SHP77 treated with DMSO at 0.1 percent for 48 hours (cell line): ENCODE data around the gene ATP8B4.
A peak's percentile ranks its signal among the peaks of the same experiment; 100 is the strongest.
"Not testable (repeated sequence)": the region's sequence is repeated elsewhere in the genome, so short reads cannot be mapped to it uniquely, and the experiment has no call there.

Source experiments
- DNase-seq: peaks from one replicate; lab custom pipeline; 2025; lab: John Stamatoyannopoulos, UW

ATP8B4 gene

GRCh38 chr15:50017522-50017921 lies 101.5 kb downstream of the ATP8B4 start:
- no peak for DNase-seq

GRCh38 chr15:50016951-50017350 lies 102.1 kb downstream of the ATP8B4 start:
- DNase-seq = no peak

- no peak for DNase-seq
Observed at GRCh38 chr15:50012790-50013189, 106.2 kb downstream of the ATP8B4 start.

DNA sequence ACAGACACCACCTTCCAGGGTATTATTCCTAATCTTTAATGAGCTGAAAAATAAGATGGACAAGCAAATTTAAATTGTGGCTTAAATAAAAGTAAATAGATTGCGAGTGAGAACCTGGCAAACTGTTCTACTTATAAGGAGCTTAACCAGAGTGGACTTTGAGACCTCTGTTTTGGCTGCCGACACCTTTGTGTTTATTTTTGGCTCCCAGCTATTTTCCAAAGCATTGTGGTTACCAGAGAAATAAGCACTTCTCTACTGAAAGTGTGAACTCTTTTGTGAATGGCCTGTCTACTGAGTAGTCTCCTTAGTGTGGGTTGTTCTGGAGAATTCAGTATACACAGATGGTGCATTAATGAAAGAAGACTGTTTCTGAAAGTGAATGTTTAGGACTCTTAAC lies 109.4 kb downstream of the ATP8B4 start:
- DNase-seq = no peak

DNA sequence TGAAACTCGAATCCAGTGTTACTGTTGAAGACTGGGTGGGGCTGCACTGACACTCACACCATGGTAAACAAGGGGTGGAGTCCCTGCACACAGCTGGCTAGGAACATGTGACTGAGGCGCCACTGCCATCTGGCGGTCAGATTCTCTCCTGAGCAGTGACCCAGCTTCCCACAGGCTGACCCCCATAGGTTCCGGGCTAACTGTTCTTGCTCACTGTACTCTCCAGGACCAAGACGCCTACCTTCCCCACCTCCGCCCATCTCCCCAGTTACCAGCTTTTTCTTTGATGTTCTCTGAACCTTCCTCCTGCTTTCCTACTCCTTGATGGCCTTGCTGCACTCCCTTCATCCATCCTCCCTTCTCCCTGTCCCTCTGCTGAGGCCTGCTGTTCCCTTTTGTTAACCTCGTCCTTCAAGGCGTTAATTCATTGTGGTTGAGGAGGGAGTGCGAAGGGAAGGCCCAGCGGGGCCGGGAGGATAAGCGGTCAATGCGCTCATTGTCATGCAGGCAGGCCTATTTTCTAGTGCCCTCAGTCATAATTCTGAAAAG lies 115.2 kb downstream of the ATP8B4 start:
- DNase-seq = peak; percentile 66

DNA sequence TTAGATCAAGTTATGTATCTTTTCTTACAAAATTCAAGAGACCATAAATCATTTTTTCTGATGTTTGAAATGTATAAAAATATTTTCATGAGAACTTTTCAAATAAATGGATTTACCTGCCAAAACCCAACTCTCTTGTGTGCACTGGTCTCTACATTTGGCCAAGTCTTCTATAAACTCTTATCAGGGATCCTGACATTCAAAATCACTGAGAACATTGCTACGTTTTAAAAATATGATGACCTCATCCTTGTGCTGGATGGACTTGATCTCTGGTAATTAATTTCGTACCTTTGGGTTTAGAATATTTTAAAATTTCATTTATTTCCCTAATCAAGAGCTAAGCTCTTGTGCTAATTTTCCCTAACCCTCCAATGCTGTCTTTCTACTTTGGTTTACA lies 127.4 kb downstream of the ATP8B4 start:
- no peak for DNase-seq

DNA sequence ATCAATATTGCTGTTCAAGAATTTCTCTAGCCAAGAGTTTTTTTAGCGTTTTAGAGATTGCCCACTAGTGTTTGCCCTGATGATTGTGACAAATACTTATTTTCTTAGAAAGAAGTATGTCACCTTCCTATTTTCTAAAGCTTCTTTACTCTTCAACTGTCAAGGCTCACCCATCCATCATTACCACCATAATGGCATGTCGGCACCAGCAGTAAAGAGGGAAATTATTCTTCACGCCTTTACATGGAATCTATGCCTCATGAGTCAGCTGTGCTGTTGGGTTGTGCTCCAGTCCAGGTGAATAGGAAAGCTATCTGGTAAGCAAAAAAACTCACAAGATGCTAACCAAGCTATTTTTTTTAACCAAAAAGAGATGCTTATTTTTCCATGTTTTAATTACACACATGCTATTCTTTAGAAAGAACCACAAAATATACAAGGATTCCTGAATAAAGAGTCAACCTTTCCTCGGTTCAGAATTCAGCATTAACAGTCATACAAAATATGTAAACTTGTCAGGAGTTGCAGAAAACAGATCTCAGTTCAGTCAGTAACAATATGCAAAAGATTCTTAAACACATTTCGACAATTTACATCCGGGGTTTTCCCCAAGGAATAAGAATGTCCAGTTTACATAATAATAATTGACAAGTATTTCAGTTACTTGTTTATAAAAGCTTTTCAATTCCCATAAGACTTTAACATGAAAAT lies 128.0 kb downstream of the ATP8B4 start:
- no peak for DNase-seq

DNA sequence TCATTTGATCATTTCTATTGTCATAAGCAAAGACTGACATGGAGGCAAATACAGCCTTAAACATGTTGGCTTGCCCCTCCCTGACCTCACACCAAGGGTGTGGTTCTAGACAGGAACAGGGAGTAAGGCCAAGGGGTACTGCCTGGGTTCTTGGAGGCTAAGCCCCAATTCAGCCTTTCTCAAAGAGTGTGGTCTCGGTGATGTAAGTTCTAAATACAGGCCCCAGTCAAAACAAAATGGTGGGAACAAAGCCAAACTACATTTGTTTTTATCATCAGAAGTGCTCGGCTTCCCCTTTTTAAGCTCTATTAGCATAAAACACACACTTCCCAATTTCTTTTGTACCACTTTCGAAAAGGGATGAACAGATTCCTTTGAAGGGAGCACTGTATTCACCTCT lies 129.5 kb downstream of the ATP8B4 start:
- no peak for DNase-seq

DNA sequence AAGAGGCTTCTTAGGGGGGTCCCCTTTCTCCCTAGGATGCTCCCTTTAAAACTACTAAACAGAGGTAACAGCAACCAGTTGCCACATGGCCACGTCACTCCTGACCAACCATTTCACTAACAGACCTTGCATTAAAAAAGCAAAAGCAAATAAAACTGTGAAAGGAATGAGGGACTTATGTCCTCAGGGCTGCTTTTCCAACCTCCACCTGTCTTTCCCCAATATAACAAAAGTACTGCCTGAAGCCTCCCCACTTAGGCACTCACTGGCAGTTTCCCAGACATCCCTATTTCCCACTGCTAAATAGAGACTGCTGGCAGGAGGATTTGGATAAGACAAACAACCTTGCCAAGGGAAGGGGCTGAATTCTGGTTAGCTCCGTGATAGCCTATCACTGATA lies 130.3 kb downstream of the ATP8B4 start:
- DNase-seq = no peak

DNA sequence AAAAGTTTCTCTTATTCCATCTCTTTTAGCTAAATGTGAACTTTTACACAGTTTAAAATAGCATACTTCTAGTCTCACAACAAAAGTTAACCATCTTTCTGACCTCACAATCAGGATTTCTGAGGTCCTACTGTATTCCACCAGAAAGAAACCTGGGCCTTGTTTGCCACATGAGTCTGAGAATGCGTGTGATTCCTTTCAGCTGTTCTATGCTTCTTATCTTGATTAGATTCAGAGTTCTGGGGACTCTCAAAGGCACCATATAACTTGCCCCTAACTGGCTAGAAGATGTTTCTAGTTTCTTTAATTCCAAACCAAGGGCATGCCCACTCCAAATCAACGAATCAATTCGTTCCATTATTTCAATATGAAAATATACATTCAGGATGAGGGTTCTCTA lies 131.1 kb downstream of the ATP8B4 start:
- no peak for DNase-seq

DNA sequence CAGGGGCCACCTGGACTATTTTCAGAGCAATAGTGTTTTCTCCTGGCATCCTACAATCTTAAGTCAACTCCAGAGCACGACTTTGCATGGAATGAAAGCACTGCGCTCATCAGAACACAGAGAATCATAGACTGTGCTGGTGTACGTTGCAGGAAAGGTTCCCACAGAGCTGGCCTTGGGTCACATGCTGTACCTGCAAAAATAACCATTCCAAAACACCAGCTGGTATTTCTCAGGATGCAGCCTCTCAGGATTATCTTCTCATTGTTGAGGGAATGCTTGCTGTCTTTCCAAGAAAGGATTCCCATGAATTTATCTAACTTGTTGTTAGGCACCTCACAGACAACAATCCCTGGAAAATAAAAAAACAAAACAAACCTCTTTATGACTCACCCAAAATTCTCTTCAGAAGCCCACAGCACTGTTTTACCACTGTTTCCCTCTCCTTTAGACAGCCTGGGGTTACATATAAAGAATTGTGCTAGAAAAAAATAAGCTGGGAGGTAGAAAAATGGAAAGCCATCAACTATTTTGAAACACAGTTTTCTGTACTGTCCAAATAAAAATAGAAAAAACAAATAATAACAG lies 131.7 kb downstream of the ATP8B4 start:
- no peak for DNase-seq

DNA sequence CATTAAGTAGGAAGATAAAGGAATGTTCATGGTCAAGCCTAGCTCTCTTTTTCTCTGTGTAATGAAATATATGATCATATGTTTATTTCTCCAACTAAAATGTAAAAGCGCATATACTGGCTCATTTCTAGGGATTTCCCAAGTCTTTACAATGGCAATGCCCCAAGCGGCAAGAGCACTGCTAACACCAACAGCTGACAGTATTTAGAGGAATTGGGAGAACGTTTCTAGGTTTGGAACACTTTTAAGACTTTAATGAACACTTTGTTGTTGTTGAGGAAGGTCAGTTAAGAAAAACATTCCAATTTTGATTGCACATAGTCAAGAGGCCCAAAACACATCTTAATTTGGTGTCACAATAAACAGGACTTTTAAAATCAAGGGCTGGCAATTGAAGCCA lies 132.7 kb downstream of the ATP8B4 start:
- no peak for DNase-seq

- DNase-seq = no peak
Observed at GRCh38 chr15:49985463-49985862, 133.6 kb downstream of the ATP8B4 start.

GRCh38 chr15:49984436-49984835 lies 134.6 kb downstream of the ATP8B4 start:
- DNase-seq = no peak

- DNase-seq = no peak
Observed at GRCh38 chr15:49982584-49982983, 136.4 kb downstream of the ATP8B4 start.

DNA sequence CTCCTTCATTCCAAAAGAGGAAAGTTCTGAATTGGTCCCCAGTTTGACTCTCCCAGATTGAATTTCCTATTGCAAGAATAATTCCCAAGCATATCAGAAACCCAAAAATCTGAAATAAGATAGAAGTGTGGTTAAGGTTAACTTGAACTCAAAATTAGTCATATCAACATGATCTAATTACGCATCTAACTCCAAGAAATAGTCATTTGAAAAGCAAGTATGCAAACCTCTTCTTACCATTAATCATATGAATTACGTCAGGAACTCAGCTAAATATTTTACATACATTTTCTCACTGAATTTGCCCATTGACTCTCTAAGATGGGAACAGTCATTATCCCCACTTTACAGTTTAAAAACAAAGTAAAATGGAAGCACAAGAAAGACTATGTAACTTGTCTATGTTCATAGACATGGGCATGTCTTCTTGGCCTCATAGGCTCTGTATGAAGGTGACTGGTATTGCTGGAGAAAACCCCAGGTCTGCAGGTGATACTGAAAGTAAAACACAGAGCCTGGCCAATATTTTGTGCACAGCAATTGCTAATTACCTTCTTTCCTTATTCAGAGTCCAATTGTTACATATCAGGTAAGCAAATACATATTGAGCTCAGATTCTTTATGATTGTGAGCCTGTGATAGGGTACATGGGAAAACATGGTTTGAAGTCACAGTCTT lies 139.2 kb downstream of the ATP8B4 start:
- no peak for DNase-seq

DNA sequence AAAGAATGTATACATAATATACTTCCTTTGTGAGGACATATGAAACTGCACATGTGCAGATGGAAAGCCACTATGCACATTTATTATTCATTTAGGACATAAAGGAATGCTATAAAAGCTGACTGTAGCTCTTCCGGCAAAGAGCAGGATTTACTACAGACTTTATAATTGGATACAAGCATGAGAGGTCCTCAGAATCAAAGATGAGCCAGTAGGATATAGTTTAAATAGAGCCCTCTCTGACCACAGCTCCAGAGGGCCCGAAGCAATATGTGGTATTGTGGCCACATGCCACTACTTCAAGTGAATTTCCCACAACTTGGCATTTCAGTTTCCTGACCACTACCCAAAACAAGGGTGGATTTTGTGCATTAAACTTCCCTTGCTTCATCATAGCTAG lies 140.9 kb downstream of the ATP8B4 start:
- no peak for DNase-seq

- no peak for DNase-seq
Observed at GRCh38 chr15:49977306-49977705, 141.7 kb downstream of the ATP8B4 start.

GRCh38 chr15:49964551-49964950 lies 154.5 kb downstream of the ATP8B4 start:
- DNase-seq = no peak

- no peak for DNase-seq
Observed at GRCh38 chr15:49964061-49964460, 155.0 kb downstream of the ATP8B4 start.

DNA sequence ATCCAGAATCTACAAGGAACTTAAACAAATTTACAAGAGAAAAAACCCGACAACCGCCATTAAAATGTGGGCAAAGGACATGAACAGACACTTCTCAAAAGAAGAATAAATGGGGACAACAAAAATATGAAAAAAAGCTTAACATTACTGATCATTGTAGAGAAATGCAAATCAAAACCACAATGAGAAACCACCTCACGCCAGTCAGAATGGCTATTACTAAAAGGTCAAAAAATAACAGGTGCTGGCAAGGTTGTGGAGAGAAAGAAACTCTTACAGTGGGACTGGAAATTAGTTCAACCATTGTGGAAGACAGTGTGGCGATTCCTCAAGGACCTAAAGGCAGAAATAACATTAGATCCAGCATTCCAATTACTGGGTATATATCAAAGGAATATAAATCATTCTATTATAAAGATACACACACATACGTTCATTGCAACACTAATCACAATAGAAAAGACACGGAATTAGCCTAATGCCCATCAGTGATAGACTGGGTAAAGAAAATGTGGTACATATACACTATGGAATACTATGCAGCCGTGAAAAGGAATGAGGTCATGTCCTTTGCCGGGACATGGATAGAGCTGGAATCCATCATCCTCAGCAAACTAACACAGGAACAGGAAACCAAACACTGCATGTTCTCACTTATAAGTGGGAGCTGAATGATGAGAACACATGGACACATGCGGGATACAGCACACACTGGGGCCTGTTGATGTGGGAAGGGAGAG lies 155.8 kb downstream of the ATP8B4 start:
- DNase-seq = not testable (repeated sequence)

DNA sequence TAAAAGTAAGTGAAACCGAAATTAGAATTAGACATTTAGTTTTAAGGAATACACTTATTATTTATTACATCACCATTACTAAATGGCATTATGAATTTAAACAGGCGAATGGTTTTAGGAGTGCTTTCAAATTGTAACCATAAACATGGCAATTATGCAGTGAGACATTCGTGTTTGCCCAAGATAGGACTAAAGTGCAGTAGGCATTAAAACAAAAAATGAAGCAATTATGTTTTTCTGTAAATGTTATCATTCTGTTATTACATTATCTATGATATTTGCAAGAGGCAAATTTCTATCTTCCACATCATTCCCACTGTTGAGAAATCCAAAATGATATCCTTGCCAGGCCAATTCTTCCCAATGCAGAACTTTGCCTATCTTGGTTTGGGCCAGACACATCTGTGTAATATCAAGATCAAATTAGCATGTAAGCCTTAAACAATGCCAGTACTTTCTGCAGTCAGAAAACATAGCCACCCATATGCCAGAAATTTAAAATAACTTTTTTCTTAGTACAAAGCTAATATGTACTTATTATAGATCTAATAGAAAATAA lies 156.9 kb downstream of the ATP8B4 start:
- DNase-seq = no peak
